C4-2B (cell line): ENCODE results near the gene DMC1.

Experiments used
- H3K27ac ChIP-seq: fragments of 450-650 bp; 2 replicates; pipeline ENCODE4 v1.5.1; 2017
- ZFX ChIP-seq: fragments of 450-650 bp; IDR thresholded peaks from 2 replicates; pipeline ENCODE4 v1.6.1; 2017
- TF ChIP-seq, protein P1 (sequence below): fragments of 450-650 bp; conservative IDR thresholded peaks from 2 replicates; pipeline ENCODE4 v1.5.1; 2017; ENCODE audit warnings: mild to moderate bottlenecking

DMC1 gene

DNA sequence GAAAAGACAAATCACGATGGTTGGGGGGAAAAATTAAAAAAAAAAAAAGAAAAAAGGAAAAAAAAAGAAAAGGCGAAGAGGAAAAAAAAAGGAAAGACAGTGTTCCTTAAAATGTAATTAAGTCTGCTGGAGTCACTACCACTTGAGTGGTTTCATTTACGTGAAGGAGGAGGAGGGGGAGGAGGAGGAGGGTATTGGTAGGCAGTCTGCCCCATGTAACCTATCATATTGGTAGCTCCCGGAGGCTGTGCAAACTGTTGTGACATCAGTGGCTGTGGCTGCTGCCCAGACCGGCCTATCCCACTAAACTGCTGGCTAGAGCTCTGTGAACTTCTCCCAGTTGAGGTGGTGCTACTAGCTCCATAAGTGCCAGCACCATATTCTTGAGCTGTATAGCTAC lies 84.2 kb downstream of the DMC1 start:
- TF ChIP-seq, protein P1, sequence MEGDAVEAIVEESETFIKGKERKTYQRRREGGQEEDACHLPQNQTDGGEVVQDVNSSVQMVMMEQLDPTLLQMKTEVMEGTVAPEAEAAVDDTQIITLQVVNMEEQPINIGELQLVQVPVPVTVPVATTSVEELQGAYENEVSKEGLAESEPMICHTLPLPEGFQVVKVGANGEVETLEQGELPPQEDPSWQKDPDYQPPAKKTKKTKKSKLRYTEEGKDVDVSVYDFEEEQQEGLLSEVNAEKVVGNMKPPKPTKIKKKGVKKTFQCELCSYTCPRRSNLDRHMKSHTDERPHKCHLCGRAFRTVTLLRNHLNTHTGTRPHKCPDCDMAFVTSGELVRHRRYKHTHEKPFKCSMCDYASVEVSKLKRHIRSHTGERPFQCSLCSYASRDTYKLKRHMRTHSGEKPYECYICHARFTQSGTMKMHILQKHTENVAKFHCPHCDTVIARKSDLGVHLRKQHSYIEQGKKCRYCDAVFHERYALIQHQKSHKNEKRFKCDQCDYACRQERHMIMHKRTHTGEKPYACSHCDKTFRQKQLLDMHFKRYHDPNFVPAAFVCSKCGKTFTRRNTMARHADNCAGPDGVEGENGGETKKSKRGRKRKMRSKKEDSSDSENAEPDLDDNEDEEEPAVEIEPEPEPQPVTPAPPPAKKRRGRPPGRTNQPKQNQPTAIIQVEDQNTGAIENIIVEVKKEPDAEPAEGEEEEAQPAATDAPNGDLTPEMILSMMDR: no peak
- TF ChIP-seq ZFX: no peak

DNA sequence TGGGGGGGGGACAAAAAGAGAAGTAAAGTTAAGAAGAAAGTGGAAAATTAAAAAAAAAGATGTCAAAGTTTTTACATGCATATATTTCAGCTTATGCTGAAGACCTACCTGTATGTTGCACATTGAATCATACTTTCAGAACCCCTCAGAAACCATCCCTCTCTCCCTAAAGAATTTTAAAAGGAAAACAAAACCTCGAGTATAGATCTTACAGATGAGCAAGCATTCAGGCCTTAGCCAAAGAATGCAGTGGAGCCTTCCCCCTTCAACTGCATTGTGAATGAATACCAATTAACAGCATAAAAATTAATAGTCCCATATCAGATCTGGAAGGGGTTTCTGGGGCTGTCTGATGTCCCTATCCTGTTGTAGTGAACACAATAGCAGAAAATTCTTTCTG lies 85.7 kb downstream of the DMC1 start:
- no peak overlapping the region for H3K27ac ChIP-seq
- TF ChIP-seq ZFX: no peak

More for the DNA sequence above, 84.2 kb downstream of the DMC1 start:
- H3K27ac ChIP-seq: no peak overlapping the region

DNA sequence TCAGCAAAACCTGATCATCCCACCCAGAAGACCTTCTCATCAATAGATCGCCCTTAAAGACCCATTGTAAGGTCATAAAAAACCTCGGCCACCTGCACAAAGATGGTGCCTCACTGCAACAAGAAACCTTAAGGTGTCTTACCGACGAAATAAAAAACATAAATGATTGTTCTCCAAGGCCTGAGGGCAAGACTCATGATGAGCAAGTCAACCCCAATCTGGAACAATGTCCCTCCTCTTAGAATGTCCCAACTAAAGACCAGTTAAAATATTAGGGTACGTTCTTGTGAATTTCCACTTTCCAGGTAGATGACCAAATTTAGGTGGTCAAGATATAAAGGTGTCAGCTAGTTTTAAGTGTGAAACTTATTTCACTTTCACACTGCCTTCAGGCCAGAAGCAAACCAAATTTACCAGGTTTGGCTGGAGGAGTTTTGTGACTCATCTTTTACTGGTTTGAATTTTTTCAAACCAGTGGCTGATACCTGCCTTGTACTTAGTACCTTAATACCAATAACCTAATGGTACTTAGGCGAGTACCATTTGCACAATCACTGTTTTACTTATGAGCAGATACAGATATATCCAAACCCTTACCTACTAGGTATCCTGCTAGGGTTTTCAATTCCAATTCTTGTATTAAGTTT lies 87.2 kb downstream of the DMC1 start:
- TF ChIP-seq, protein P1: no peak
- TF ChIP-seq ZFX: no peak
- H3K27ac ChIP-seq: no peak overlapping the region

DNA sequence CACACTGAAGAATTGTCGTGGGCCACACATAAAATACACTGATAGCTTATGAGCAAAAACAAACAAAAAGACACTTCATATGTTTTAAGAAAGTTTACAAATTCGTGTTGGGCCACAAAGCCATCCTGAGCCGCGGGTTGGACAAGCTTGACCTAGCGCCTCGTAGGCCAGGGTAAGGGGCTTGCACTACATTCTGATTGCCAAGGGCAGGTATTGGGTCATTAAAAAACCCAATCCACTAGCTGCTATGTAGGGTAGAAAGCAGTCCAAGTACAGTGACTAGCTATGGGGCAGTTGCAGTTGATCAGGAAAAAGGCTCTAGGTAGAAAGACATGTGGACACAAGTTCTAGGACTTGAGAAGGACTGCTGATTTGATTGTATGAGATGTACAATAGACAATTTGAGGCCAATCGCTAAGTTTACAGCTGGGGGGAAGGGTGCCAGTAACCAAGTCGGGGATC lies 88.1 kb downstream of the DMC1 start:
- no peak overlapping the region for H3K27ac ChIP-seq
- TF ChIP-seq, protein P1: no peak
- no peak for TF ChIP-seq ZFX

DNA sequence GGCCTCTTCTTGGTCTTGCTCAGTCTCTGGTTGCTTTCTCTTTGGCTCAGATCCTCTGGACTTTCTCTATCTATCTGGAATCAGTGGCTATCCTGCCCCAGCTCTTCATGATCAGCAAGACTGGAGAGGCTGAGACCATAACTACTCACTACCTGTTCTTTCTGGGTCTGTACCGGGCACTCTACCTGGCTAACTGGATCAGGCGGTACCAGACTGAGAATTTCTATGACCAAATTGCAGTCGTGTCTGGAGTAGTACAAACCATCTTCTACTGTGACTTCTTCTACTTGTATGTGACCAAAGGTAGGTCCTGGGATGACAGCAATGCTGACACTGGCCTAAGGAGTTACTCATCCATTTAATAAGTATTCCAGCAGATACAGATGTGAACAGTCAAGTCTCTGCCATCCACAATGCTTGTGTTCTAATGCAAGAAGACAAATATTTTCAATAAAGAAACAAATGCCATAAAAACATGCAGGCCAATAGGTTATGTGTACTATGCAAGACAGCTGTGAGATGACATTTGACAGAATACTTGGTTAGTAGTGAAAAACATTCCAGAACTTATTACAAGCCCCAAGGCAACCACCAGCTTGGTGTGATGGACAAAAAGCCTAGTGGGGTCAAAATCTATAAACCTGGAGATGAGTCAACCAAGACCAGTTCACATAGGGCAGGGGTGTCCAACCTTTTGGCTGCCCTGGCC lies 88.7 kb downstream of the DMC1 start:
- TF ChIP-seq, protein P1: no peak
- TF ChIP-seq ZFX: no peak
- H3K27ac ChIP-seq: no peak overlapping the region

DNA sequence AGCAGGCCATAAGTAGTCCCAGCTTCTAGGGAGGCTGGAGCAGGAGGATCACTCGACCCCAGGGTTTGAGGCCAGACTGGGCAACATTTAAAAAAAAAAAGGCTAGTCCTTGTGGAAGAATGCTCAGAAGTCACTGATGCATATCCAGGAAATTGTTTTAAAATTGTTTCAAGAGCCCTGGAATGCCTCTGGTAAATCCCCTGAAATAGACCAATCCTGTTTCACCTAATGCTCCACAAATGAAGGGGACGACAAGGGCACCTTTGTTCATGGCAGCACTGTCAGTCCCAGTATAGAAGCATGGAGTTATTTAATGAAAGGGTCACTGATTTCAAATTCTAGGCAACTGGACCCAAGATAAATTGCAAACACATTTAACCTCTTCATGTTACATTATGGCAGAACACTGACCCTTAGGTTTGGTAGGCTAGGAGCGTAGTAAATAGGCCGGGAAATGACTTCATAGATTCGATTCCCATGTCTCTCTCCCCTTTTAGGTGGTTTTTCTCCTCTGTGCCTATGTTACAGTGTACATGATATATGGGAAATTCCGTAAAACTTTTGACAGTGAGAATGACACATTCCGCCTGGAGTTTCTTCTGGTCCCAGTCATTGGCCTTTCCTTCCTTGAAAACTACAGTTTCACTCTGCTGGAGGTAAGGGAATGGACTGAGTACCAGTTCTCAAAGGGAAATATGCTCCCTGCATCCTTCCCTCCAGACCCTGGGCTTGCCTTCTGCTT lies 90.7 kb downstream of the DMC1 start:
- no peak overlapping the region for H3K27ac ChIP-seq
- TF ChIP-seq ZFX: no peak
- TF ChIP-seq, protein P1: no peak

DNA sequence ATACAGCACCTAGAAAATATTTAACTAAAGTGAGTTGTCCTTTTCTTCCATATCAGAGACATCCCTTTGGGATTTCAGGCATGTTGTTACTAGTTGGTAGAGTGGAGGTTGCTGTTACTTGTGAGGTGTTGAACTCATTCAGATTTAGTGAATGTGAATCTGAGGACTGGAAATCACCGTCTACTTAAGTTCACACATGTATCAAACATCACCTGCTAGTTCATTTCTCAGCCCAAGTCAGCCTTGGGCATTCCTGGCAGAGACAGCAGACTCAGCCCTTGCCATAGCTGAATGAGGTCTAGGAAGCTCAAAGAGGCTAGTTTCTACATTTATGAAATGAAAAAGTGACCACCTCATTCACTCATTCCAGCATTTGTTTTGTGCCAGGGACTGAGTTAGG lies 92.4 kb downstream of the DMC1 start:
- TF ChIP-seq, protein P1: no peak
- no peak for TF ChIP-seq ZFX
- H3K27ac ChIP-seq: no peak overlapping the region
